ENCODE data around the gene TPST2.

DNA sequence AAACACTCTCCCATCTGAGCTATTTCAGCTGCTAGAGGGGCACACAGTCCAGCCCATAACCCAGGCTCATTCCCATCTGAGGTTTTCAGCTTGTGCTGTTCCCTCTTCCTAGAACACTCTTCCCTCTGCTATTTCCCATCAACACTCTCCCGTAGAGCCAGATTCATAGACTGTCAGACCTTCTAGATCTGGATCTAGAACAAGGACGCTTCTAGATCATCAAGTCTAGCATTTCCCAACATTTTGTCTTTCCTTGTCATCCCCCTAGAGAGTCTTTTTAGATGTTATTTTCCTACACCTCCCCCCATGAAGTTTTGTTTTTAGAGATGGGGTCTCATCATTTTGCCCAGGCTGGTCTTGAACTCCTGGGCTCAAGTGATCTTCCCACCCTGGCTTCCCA is 45.2 kb upstream of the TPST2 start:
- TF ChIP-seq EZH2phosphoT487 (IDR thresholded peaks at IDR 0.05; ENCODE audit: low read depth, severe bottlenecking, unreplicated experiment) = no peak
- TF ChIP-seq, protein P1, sequence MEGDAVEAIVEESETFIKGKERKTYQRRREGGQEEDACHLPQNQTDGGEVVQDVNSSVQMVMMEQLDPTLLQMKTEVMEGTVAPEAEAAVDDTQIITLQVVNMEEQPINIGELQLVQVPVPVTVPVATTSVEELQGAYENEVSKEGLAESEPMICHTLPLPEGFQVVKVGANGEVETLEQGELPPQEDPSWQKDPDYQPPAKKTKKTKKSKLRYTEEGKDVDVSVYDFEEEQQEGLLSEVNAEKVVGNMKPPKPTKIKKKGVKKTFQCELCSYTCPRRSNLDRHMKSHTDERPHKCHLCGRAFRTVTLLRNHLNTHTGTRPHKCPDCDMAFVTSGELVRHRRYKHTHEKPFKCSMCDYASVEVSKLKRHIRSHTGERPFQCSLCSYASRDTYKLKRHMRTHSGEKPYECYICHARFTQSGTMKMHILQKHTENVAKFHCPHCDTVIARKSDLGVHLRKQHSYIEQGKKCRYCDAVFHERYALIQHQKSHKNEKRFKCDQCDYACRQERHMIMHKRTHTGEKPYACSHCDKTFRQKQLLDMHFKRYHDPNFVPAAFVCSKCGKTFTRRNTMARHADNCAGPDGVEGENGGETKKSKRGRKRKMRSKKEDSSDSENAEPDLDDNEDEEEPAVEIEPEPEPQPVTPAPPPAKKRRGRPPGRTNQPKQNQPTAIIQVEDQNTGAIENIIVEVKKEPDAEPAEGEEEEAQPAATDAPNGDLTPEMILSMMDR (IDR thresholded peaks at IDR 0.05; ENCODE audit: poor library complexity) = no peak

Measured in hepatocyte (in vitro differentiated cells).